Calu3 (cell line): ENCODE measurements around the gene TENM3. TPM values are rescaled to one million over a fixed set of nuclear protein-coding genes. Genes with fewer than 3 reads are reported as not detected.

Experiments
- BruUV-seq: library from RNA; stranded (reverse); fragments of 400-500 nt; replicated peaks from 2 replicates; lab custom pipeline; 2021; lab: Mats Ljungman, UMichigan
- CTCF ChIA-PET: fragments of 300-600 bp; sonication (Branson Sonifier 250); formaldehyde crosslinking; loops from one replicate; lab custom pipeline; 2022; ENCODE audit warnings: antibody characterized with exemption; lab: Charles Lee
- DNase-seq: peaks from one replicate; pipeline ENCODE4 v3.0.0; 2022
- H3K27ac Mint-ChIP-seq: one replicate; pipeline ENCODE4 v1.8.0; 2022; ENCODE audit warnings: mixed read lengths; ENCODE audit not compliant: unreplicated experiment
- H3K27me3 Mint-ChIP-seq: one replicate; pipeline ENCODE4 v1.8.0; 2022; ENCODE audit warnings: mixed read lengths; ENCODE audit not compliant: unreplicated experiment
- H3K36me3 Mint-ChIP-seq: one replicate; pipeline ENCODE4 v1.8.0; 2022; ENCODE audit warnings: mild to moderate bottlenecking, moderate library complexity, mixed read lengths; ENCODE audit not compliant: insufficient read depth, unreplicated experiment
- H3K4me1 Mint-ChIP-seq: one replicate; pipeline ENCODE4 v1.8.0; 2022; ENCODE audit warnings: mild to moderate bottlenecking, low read depth, mixed read lengths; ENCODE audit not compliant: unreplicated experiment
- H3K4me3 Mint-ChIP-seq: one replicate; pipeline ENCODE4 v1.8.0; 2022; ENCODE audit warnings: mild to moderate bottlenecking, low read depth, moderate library complexity, mixed read lengths; ENCODE audit not compliant: unreplicated experiment
- H3K9me3 Mint-ChIP-seq: one replicate; pipeline ENCODE4 v1.8.0; 2022; ENCODE audit warnings: low read depth, mixed read lengths; ENCODE audit not compliant: unreplicated experiment
- CTCF ChIP-seq: fragments of 200-600 bp; IDR thresholded peaks from one replicate; pipeline ENCODE4 v1.8.0; 2022; ENCODE audit warnings: antibody characterized with exemption; ENCODE audit not compliant: unreplicated experiment
- intact Hi-C: fragments of 100-400 bp; cut with micrococcal nuclease; formaldehyde crosslinking; loops from one replicate; pipeline ENCODE4 v1.10.0; 2022; ENCODE audit not compliant: unreplicated experiment
- total RNA-seq: library from RNA; stranded (reverse); gene quantifications from 2 replicates; pipeline ENCODE4 v1.2.3, GENCODE V29; 2022

Gene TENM3
- total RNA-seq, 1 experiment from 2014 or later = 5.9 TPM

GRCh38 chr4:182564724-182565369 is 321.6 kb downstream of the TENM3 start:
- Mint-ChIP-seq H3K36me3 (no peaks in the 10 kb centered on the region), H3K27ac (no peak overlapping the region), H3K27me3 (no peaks in the 10 kb centered on the region), H3K9me3 (no peaks in the 10 kb centered on the region), H3K4me1 (peaks cover 9% of the 10 kb centered on the region), H3K4me3 (no peak overlapping the region)
- intact Hi-C loops = no loop called here
- DNase-seq = no peak
- TF ChIP-seq CTCF = no peak
- no TSS peak for BruUV-seq
- CTCF ChIA-PET = no interaction called here

GRCh38 chr4:182567119-182567518 is 323.9 kb downstream of the TENM3 start:
- Mint-ChIP-seq H3K36me3 (no peaks in the 10 kb centered on the region), H3K4me3 (no peak overlapping the region), H3K9me3 (no peaks in the 10 kb centered on the region), H3K4me1 (no peaks in the 10 kb centered on the region), H3K27ac (no peak overlapping the region), H3K27me3 (no peaks in the 10 kb centered on the region)
- BruUV-seq = no TSS peak
- DNase-seq = no peak
- no peak for TF ChIP-seq CTCF
- CTCF ChIA-PET = no interaction called here
- intact Hi-C loops = no loop called here

- H3K36me3 Mint-ChIP-seq = no peaks in the 10 kb centered on the region
- CTCF ChIA-PET = no interaction called here
- no peaks in the 10 kb centered on the region for H3K27me3 Mint-ChIP-seq
- no TSS peak for BruUV-seq
- no peaks in the 10 kb centered on the region for H3K4me1 Mint-ChIP-seq
- no peaks in the 10 kb centered on the region for H3K9me3 Mint-ChIP-seq
- no peak for TF ChIP-seq CTCF
- no peak overlapping the region for H3K4me3 Mint-ChIP-seq
- intact Hi-C loops = no loop called here
- H3K27ac Mint-ChIP-seq = no peak overlapping the region
- no peak for DNase-seq
These were observed 326.4 kb downstream of the TENM3 start for GRCh38 chr4:182569561-182569960.

GRCh38 chr4:182574706-182575105 is 331.5 kb downstream of the TENM3 start:
- Mint-ChIP-seq H3K9me3 (no peaks in the 10 kb centered on the region), H3K4me1 (peaks cover 8% of the 10 kb centered on the region), H3K4me3 (no peak overlapping the region), H3K36me3 (no peaks in the 10 kb centered on the region), H3K27ac (no peak overlapping the region), H3K27me3 (no peaks in the 10 kb centered on the region)
- TF ChIP-seq CTCF = no peak
- intact Hi-C loops = no loop called here
- no TSS peak for BruUV-seq
- DNase-seq = no peak
- CTCF ChIA-PET = no interaction called here
